Stimulated activated CD4-positive, alpha-beta T cell treated with anti-CD3 and anti-CD28 coated beads, Interleukin-2, amount 100 ng/mL, for 24 hours (primary cell): ENCODE results near the gene IGFLR1.
A peak's percentile ranks its signal among the peaks of the same experiment; 100 is the strongest.
"Not testable (repeated sequence)": the region's sequence is repeated elsewhere in the genome, so short reads cannot be mapped to it uniquely, and the experiment has no call there.

Source experiments
- DNase-seq, 2 donors: peaks; one replicate each; pipeline ENCODE4 v3.0.0-alpha.2; 2020

IGFLR1 gene

DNA sequence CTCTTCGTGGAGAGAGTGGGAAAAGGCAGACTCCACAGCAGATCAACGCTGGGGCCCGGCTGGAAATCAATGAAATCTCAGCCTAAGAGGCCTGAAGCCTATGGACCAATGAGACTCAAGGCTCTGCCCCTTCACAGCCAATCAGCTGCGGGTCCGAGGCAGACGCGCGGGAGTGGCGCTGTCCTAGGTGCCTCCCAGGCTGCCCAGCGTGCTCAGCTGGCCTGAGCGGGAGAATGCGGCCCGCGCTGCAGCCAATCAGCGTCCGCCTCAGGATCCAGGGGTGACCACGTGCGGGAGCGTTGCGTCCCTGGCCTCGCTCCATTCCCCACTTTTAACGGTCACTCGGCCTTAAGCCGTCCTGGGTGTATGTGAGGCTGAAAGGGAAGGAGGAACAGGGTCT is 38.0 kb downstream of the IGFLR1 start, which contains the start of gene ZBTB32:
TSS of gene ZBTB32 (plus strand) at position 341 of the 400 bp plus-strand sequence. CDS start 10,069 bp downstream, outside the sequence.
- DNase-seq = peak in 1 of 2 donors; percentile 37

GRCh38 chr19:35703343-35703742 is 38.9 kb downstream of the IGFLR1 start:
- no peak for DNase-seq

- peak; percentile 93 for DNase-seq
Measured at GRCh38 chr19:35702223-35703012, 39.8 kb downstream of the IGFLR1 start.

DNA sequence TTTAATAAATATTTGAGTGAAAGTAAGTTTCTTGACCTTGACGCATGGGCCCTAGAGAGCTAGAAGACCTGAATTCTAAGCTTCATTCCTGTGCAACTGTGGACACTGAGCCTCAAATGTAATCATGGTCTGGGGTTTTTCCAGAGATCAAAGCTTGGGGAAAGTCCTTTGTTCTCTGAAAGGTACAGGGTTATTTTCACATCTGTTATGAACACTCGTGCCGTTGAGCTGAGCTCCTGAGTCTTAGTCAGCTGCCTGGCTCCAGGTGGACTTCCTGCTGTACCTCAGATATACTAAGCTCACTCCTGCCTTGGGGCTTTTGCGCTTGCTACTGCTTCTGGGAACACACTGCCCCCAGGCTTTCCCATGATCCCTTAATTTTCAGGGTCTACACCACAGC is 45.4 kb downstream of the IGFLR1 start:
- no peak for DNase-seq

DNA sequence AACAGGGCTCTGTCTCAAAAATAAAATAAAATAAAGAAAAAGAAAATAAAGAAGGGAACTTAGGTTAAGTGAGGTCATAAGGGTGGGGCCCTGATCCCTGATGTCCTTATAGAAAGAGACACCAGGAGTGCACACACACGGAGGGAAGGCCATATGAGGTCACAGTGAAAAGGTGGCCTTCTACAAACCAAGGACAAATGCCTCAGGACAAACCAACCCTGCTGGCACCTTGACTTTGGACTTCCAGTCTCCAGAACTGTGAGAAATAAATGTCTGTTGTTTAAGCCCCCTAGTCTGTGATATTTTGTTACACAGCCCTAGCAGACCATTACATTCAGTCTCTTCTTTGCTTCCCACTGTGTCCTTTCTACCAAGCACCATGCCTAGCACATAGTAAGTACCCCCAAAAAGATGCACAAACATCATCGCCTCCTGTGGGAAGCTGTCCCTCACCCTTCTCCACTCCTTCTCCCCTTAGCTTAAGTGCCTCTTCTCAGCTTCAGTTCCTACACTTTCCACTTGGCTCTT is 46.3 kb downstream of the IGFLR1 start:
- no peak for DNase-seq

GRCh38 chr19:35693835-35694599 is 48.2 kb downstream of the IGFLR1 start:
- DNase-seq = peak; percentile 92

DNA sequence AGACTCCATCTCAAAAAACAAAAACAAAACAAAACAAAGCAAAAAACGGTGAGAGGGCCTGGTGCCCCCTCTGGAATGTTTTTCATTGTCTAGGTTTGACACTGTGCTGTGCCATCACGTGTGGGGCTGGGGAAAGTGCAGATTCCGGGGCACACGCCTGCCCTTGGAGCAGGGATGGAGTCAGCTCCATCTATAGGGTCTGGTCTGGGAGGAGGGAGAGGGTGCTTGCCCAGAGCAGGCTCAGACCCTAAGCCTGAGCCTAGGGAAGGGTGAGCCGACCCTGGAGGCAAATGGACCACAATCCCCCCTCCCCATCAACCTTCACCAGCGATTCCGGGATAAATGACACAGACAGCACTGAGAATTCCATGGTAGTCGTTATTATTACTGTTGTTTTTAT is 48.8 kb downstream of the IGFLR1 start:
- DNase-seq = no peak

- no peak for DNase-seq
Measured at GRCh38 chr19:35692010-35692409, 50.2 kb downstream of the IGFLR1 start.

GRCh38 chr19:35691106-35691505 is 51.1 kb downstream of the IGFLR1 start:
- not testable (repeated sequence) for DNase-seq

DNA sequence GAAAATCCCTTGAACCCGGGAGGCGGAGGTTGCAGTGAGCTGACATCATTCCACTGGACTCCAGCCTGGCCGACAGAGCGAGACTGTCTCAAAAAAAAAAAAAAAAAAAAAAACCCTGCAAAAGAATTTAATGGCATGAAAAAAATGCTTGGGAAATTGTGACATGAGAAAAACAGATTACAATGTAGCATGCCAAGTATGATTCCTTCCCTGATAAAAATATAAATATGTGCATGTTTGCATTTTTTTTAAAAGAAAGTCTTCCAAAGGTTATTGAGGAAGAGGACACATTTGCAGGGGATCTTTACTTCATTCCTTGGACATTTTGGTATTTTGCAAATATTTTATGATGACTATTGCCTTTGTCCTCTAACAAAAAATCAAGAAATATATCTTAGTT is 52.4 kb downstream of the IGFLR1 start:
- DNase-seq = no peak
